Glomerular visceral epithelial cell (primary cell): Measurements from ENCODE around the gene PTPN3.
A peak's percentile ranks its signal among the peaks of the same experiment; 100 is the strongest.
"Not testable (repeated sequence)": the region's sequence is repeated elsewhere in the genome, so short reads cannot be mapped to it uniquely, and the experiment has no call there.

Experiments used
- DNase-seq: peaks from one replicate; pipeline ENCODE4 v3.0.0-alpha.2; 2016; ENCODE audit errors: extremely low spot score

Gene PTPN3

GRCh38 chr9:109346904-109347303 is 151.2 kb downstream of the PTPN3 start:
- no peak for DNase-seq

- DNase-seq, result no peak
These were observed 153.2 kb downstream of the PTPN3 start for GRCh38 chr9:109344866-109345265.

DNA sequence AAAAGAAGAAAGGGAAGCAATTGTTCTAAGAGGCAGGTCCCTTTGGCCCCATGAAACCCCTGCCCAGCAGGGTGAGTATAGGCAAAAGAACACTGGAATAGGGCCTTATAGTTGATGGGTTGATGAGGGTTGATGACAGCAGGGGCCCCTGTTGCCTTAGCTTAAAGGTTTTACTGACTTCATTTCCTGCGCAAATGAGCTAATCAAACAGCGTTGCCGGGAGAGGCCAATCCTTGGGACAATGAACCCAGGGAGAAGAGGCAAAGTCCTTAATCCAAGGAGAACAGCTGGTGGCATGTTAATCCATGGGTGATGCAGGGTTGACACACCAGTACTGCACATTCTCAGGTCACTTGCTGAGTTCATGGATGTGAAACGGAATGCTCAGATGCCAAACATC is 155.2 kb downstream of the PTPN3 start:
- no peak for DNase-seq

DNA sequence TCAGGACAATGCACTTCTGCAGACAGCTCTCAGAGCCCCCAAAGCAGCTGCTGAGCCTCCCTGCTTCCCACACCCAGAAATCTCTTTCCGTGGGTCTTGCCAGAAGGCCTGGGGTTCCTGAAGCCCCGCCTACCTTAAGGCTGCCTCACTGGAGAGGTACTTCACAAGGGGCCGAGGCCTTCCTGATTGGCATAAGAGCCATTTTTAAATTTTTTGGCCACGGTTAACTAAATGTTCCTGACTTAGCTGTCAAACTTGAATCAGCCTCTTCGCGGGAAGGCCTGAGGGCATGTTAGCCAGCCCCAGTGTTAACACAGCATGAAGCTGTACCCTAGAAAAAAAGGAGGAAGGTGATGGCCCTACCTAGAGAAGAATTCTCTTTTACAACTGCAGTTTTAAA is 156.5 kb downstream of the PTPN3 start:
- DNase-seq, result no peak

GRCh38 chr9:109340979-109341378 is 157.1 kb downstream of the PTPN3 start:
- not testable (repeated sequence) for DNase-seq

DNA sequence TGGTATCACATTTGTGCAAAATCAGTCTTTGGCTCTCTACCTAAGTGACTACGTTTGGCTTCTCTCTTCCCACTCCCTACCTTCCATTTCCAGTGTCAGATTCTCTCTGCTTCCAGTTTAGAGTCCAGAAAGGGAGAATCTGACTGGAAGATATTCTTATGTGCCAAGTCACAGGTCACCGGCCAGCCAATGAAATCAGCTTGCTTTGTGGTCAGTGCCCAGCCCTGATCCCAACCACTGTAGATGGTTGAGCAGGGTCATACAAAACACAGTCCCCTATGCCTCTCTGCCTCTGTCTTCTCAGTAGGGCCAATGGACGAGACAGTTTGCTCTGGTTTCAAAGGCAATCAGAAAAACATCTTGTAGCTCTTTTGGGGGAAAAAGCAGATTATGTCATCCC is 161.7 kb downstream of the PTPN3 start:
- no peak for DNase-seq

GRCh38 chr9:109335929-109336328 is 162.2 kb downstream of the PTPN3 start:
- DNase-seq, result no peak

DNA sequence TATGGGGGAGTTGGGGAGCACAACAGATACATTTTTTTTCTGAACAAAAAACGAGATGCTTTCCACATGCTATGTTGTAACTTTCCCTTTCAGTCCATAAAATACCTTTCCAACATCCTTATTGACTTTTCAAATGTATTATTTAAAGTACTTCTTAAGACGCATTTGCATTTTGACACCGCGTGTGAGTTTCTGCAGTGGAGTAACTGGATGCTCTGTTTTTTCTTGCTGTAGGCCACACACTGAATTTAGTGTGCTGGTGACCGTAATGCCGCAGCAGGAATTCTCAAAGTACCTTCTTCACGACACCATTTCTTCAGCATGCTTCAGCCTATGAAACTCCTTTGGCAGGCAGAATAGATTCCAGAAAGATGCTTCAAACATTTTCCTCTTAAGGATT is 163.0 kb downstream of the PTPN3 start:
- DNase-seq, result no peak

DNA sequence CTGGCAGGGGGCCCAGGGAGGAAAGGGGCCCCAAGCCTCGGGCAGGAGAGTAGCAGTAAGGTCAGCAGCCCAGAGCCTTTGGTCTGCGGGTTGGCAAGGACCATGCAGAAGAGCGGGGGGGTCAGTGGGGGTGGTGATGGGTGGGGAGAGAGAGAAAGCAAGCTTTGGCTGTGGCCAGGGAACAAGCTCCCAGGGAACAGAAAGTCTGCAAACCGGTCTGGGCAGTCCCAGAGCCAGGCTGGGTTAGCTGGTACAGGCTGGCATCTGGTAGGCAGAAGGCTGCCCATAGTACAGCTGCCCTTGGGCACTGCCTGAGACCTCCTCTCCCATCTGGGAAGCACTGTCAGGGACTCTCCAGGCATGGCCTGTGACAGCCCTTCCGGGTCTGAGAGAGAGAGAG is 166.8 kb downstream of the PTPN3 start:
- peak; percentile 69 for DNase-seq

DNA sequence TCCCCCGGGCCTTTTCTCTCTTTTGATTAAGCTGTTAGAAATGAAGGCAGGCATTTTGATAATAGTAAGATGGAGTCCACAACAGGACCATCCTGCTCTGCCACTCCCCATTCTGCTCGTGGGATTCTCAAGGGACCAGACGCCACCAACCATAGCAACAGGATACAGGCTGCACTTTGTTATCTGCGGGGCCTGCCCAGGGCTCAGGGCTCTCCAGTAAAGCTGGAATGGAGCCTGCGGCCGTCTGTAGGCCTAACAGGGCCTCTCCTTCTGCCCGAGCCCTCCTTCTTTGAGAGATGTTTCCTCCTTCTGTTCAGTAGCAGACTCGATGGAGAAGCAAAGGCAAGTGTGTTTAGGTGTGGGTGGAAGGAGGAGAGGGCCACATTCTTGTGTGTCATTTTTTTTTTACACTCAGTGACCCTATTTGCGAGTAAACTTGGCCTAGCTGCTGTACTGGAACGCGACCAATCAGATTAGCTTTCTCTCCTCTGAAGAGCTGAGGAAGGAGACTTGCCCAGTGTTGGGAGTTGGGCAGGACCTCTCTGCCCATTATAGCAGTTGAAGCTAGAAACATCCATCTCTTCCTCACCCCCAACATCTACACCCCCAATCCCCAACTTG is 168.4 kb downstream of the PTPN3 start:
- no peak for DNase-seq

GRCh38 chr9:109328978-109329637 is 169.0 kb downstream of the PTPN3 start:
- peak; percentile 78 for DNase-seq
